Mucosa of descending colon (tissue), 3 donors: ENCODE measurements around the gene PCDHGA7. TPM values are rescaled to one million over a fixed set of nuclear protein-coding genes. Genes with fewer than 3 reads are reported as not detected.

ENCODE experiments used
- ATAC-seq: fragments of 200-7000 bp; cut with Tn5 transposase; one replicate; pipeline ENCODE4 v1.9.1; 2020; ENCODE audit warnings: mild to moderate bottlenecking, moderate library complexity
- DNase-seq, 3 donors: peaks; one replicate each; pipeline ENCODE4 v3.0.0-alpha.2; 2020
- H3K36me3 ChIP-seq: fragments of 200-600 bp; one replicate; pipeline ENCODE4 v1.8.0; 2021; ENCODE audit warnings: low read depth, mild to moderate bottlenecking
- H3K4me1 ChIP-seq: fragments of 200-600 bp; one replicate; pipeline ENCODE4 v1.8.0; 2021; ENCODE audit warnings: low read depth, mild to moderate bottlenecking
- H3K4me3 ChIP-seq: fragments of 200-600 bp; one replicate; pipeline ENCODE4 v1.8.0; 2021; ENCODE audit warnings: mild to moderate bottlenecking
- H3K9me3 ChIP-seq: fragments of 200-600 bp; one replicate; pipeline ENCODE4 v1.8.0; 2021; ENCODE audit warnings: mild to moderate bottlenecking
- intact Hi-C, 2 donors: fragments of 100-400 bp; cut with DNase I in 1 of 2; cut with micrococcal nuclease in 1 of 2; formaldehyde crosslinking; loops; one replicate each; pipeline versions ENCODE4 v1.11.0 to v1.11.1; 2022; cut with DNase I, micrococcal nuclease
- total RNA-seq, 3 donors: library from RNA; stranded (reverse); fragmentation: NEBNext Ultra II Directional in 2 of 3; extraction: Animal tissue kit (Norgen Biotek cat#: 25700) in 2 of 3; gene quantifications; one replicate each; pipeline versions ENCODE4 v1.2.1 to v1.2.4, GENCODE V29; 2021 to 2023
- TF ChIP-seq, protein P1 (sequence below): fragments of 200-600 bp; IDR thresholded peaks from one replicate; pipeline ENCODE4 v1.8.0; 2022; ENCODE audit warnings: antibody characterized with exemption, mild to moderate bottlenecking
- donor health status: DM: no; HTN: no; CAD: no; lungs with moderate emphysema.
- donor health status: DM: no; HTN: no; CAD: no.
- donor health status: DM: no; HTN: yes; CAD: no.

Gene PCDHGA7
- total RNA-seq, 3 donors from 2014 or later, result 1.0 to 5.6 (median 1.7) TPM

DNA sequence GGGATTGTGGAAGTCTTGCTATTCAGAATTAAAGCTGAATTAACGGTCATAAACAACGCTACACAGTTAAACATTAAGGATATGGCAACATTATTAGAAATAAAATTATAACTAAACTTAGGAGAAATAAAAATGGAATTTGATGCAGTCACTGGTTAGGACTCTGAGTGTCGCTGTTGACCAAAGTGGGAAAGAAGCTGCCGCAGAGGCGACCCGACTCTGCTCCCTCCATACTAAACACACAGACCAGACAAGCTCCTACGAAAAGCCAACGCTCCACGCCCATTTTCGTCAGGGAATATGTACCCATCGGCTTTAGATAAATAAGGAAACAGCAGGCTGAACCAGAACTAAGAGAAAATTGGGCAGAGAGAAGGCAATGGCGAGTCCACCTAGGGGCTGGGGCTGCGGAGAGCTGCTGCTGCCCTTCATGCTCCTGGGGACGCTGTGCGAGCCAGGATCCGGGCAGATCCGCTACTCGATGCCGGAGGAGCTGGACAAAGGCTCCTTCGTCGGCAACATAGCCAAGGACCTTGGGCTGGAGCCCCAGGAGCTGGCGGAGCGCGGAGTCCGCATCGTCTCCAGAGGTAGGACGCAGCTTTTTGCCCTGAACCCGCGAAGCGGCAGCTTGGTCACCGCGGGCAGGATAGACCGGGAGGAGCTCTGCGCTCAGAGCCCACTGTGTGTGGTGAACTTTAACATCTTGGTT, 18.4 kb upstream of the PCDHGA7 start, which contains the start of gene PCDHGA5:
TSS of gene PCDHGA5 (plus strand) at position 211 of the 709 bp plus-strand sequence. CDS start at position 380, 169 bp downstream.
- H3K9me3 ChIP-seq, result peaks cover 72% of the 10 kb centered on the region
- intact Hi-C loops, result no loop called here
- H3K36me3 ChIP-seq, result no peaks in the 10 kb centered on the region
- no peak for ATAC-seq
- TF ChIP-seq, protein P1, sequence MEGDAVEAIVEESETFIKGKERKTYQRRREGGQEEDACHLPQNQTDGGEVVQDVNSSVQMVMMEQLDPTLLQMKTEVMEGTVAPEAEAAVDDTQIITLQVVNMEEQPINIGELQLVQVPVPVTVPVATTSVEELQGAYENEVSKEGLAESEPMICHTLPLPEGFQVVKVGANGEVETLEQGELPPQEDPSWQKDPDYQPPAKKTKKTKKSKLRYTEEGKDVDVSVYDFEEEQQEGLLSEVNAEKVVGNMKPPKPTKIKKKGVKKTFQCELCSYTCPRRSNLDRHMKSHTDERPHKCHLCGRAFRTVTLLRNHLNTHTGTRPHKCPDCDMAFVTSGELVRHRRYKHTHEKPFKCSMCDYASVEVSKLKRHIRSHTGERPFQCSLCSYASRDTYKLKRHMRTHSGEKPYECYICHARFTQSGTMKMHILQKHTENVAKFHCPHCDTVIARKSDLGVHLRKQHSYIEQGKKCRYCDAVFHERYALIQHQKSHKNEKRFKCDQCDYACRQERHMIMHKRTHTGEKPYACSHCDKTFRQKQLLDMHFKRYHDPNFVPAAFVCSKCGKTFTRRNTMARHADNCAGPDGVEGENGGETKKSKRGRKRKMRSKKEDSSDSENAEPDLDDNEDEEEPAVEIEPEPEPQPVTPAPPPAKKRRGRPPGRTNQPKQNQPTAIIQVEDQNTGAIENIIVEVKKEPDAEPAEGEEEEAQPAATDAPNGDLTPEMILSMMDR, result no peak
- DNase-seq, result no peak
- no peaks in the 10 kb centered on the region for H3K4me1 ChIP-seq
- H3K4me3 ChIP-seq, result no peak within 1 kb of the TSS

DNA sequence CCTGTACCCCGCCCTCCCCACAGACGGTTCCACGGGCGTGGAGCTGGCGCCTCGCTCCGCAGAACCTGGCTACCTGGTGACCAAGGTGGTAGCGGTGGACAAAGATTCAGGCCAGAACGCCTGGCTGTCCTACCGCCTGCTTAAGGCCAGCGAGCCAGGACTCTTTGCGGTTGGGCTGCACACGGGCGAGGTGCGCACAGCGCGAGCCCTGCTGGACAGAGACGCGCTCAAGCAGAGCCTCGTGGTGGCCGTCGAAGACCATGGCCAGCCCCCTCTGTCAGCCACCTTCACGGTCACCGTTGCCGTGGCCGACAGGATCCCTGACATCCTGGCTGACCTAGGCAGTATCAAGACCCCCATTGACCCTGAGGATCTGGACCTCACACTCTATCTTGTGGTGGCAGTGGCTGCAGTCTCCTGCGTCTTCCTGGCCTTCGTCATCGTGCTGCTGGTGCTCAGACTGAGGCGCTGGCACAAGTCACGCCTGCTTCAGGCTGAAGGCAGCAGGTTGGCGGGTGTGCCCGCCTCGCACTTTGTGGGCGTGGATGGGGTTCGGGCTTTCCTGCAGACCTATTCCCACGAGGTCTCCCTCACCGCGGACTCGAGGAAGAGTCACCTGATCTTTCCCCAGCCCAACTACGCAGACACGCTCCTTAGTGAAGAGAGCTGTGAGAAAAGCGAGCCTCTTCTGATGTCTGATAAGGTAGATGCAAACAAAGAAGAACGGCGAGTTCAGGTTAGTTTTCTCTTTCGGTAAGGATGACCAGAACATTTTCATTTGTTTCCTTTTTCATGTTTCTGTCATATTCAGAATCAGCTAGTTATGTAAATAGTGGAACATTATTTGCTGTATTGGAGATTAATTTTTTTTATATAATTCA, 16.3 kb upstream of the PCDHGA7 start:
- TF ChIP-seq, protein P1, result no peak
- intact Hi-C loops, result no loop called here
- Histone ChIP-seq H3K4me1 (no peaks in the 10 kb centered on the region), H3K36me3 (no peaks in the 10 kb centered on the region), H3K9me3 (peaks cover 72% of the 10 kb centered on the region), H3K4me3 (no peak overlapping the region)
- no peak for DNase-seq
- ATAC-seq, result no peak

DNA sequence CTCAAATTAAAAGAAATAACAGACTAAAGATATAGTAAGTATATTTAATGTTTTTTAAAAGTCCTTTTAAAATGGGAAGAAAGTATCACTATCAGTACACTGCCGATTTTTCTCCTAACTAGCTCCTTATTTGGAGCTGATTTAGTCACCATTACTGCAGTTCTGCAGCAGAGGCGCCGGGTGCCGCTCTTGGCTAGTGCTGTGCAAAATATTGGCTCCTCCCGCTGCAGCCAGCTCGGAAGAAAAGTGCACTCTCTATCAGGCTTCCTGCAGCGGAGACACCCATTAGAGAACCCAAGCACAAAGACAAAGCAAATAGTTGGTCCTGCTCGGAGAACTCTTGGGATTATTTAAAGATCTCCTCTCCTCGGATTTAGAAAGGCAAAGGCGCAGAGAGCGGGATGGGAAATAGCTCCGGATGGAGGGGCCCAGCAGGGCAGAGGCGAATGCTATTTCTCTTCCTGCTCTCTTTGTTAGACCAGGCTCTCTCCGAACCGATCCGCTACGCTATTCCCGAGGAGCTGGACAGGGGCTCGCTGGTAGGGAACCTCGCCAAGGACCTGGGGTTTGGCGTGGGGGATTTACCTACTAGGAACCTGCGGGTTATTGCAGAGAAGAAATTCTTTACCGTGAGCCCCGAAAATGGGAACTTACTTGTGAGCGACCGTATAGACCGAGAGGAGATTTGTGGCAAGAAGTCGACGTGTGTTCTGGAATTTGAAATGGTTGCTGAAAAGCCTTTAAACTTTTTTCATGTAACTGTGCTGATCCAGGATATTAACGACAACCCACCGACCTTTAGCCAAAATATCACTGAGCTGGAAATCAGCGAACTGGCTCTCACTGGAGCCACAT, 12.3 kb upstream of the PCDHGA7 start, which contains the start of gene PCDHGB3:
TSS of gene PCDHGB3 (plus strand) at position 249 of the 855 bp plus-strand sequence. CDS start at position 402, 153 bp downstream.
- ATAC-seq (peak; percentile 75), DNase-seq (peak in 2 of 3 donors; percentile 29 to 46)
- Histone ChIP-seq H3K4me3 (no peak within 1 kb of the TSS), H3K36me3 (no peaks in the 10 kb centered on the region), H3K9me3 (peaks cover 85% of the 10 kb centered on the region), H3K4me1 (no peaks in the 10 kb centered on the region)
- intact Hi-C loops, result no loop called here
- TF ChIP-seq, protein P1, result no peak

DNA sequence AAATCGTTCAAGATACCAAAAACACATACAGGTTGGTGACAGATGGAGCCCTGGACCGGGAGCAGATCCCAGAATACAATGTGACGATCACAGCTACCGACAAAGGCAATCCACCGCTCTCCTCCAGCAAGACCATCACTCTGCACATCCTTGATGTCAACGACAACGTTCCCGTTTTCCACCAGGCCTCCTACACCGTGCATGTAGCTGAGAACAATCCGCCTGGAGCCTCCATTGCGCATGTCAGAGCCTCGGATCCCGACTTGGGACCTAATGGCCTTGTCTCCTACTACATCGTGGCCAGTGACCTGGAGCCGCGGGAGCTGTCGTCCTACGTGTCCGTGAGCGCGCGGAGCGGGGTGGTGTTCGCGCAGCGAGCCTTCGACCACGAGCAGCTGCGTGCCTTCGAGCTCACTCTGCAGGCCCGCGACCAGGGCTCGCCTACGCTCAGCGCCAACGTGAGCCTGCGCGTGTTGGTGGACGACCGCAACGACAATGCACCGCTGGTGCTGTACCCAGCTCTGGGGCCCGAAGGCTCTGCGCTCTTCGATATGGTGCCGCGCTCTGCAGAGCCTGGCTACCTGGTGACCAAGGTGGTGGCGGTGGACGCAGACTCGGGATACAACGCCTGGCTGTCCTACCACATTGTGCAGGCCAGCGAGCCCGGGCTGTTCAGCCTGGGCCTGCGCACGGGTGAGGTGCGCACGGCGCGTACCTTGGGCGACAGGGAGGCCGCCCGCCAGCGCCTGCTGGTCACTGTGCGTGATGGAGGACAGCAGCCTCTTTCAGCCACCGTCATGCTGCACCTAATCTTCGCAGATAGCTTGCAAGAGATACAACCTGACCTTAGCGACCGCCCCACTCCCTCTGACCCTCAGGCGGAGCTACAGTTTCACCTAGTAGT, 10.7 kb upstream of the PCDHGA7 start:
- H3K4me1 ChIP-seq, result no peaks in the 10 kb centered on the region
- no peaks in the 10 kb centered on the region for H3K36me3 ChIP-seq
- ATAC-seq, result no peak
- DNase-seq, result no peak
- H3K4me3 ChIP-seq, result no peak overlapping the region
- H3K9me3 ChIP-seq, result peaks cover 83% of the 10 kb centered on the region
- TF ChIP-seq, protein P1, result no peak
- intact Hi-C loops, result no loop called here
